Stromal cell of bone marrow (primary cell): ENCODE results near the gene EML1.

Source experiments
- DNase-seq: peaks from one replicate; pipeline ENCODE4 v3.0.0-alpha.2; 2012; ENCODE audit warnings: low read depth

The EML1 gene

DNA sequence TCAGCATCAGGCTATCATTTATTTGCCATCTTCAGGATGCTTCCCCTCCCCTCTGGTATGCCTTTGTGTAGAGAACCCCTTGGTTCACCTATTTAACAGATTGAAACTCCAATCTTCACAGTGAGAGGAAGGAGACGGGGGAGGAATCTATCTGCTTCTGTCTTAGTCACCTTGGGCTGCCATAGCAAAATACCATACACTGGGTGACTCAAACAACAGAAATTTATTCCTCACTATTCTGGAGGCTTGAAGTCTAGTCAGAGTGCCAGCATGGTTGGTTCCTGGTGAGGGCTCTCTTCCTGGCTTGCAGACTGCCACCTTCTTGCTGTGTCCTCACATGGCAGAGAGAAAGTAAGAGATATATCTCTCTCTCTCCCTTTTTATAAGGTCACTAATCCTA is 13.5 kb upstream of the EML1 start:
- no peak for DNase-seq

DNA sequence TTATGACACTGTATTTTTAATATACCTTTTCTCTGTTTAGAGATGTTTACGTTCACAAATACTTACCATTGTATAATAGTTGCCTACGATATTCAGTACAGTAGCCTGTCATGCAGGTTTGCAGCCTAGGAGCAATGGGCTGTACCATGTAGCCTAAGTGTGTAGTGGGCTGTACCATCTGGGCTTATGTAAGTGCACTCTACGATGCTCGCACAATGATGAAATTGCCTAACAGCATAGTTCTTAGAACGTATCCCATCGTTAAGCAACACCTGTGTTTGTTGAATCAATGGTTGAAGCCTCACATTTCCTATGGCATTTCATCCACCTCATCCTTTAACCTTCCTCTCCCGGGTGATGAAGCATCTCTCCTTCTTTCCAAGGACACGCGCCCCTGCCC is 12.5 kb upstream of the EML1 start:
- DNase-seq: no peak

DNA sequence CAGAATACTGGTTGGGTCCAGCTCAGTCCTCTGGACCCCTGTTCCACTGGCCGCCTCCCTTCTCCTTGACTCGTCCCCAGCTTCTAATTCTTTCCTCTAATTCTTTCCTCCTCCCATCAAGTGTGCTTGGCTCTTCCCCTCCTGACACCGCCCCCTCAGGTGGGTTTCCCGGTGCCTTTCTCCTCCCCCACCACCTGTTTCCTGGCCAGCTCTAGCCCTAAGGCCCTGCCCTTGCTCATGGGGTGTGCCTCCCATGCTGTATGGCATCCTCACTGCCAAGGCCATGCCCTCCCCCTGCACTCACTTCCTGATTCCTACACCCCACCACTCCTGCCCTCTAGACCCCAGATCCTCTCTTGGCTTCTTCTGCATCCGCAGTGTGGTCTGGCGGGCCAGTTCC is 12.1 kb upstream of the EML1 start:
- DNase-seq: no peak

DNA sequence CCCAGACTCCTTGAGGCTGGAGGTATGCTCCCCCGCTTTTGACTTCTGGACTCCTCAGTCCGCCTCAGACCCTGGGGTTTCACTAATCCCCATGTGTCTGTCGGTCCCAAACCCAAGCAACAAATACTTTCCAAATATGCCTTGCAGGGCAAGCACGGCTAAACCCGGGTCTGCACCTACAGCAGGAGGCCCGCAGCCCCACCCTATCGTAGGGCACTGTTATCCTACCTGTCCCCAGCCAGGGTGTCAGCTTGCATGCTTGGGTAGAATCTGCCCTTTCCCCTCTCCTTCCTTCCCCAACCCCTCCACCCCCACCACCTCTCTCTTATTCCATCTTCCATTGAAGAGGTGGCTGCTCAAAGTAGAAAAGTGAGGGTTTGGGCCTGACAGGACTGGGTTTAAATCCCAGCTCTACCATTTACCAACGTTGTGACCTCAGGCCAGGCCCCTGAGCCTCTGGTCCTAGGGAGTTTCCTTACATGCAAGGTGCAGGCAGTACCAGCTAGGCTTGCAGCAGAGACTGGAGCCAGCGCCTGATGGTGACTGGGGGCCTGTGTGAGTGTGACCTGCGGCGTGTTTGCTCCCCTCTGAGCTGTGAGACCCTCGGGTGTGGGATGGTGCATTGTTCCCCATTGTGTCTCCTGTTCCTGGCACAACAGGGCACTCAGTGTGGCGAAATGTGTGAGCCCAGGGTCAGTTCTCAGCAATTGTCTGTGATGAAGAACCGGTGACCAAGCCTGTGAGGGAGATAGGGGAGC is 11.2 kb upstream of the EML1 start:
- no peak for DNase-seq

DNA sequence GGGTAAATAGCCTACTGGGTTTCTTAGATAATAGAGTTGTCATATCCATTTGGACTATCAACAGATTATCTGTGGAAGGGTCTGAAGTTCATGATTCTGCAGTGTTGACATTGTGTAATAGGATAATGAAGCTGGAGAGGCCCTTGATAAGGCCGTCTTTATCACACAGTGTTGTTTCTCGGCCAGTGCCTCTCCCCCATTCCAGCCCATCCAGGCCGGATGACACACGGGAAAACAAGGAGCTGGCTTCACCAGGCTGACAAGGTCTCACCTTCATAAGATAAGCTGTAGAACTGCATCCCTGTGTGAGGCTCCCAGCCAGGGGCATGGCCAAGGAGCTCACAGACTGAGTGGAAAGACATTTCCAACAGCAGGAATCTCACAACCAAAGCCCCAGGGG is 8.7 kb upstream of the EML1 start:
- no peak for DNase-seq

DNA sequence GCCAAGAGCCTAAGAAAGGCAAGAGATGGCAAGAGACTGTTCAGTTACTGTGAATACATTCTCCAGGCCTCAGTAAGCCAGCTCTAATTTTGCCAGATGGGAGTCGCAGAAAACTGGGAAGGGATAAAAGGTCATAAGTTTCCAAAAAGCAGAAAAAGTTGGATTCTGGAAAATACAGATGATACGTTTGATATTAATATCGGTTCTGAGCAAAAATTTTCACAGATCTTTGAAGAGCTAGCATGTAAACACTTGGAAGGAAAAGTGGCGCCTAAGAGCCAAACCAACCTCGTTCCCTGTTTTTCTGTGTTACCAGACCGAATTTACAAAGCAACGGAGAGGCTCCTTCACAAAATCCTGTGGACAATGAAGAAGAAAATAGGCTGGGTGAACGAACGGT is 7.8 kb upstream of the EML1 start:
- DNase-seq: no peak

DNA sequence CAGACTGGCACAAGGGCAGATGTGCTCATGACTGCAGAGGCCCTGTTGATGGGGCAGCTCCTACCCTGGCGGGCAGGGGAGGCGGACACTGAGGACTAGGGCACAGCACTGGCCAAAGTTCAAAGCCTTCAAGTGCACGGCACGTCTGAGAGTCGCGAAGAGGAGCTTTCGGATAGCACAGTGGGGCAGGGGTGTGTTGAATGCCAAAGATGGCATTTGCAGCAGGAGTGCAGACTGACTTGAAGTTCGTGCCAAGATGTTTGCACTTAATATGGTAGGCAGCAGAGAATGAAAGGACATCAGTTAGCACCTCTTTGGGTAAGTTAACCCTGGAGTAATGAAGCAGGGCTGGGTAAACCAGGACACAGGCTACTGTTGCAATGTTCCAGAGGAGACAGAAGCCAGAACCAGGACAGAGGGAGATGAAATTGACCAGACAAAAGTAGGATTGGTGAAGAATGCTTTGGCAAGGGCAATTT is 6.7 kb upstream of the EML1 start:
- no peak for DNase-seq

DNA sequence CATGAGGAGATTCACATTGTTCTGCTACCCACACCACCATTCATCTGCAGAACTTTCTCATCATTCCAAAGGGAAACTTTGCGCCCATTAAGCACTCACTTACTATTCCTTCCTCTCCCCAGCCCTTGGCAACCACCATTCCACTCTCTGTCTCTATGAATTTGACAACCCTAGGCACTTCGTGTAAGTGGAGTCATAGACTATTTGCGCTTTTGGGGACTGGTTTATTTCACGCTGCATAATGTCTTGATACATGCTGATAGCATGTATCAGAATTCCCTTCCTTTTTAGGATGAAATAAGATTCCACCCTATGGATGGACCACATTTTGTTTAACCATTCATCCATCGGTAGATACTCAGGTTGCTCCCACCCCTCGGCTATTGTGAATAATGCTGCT is 4.5 kb upstream of the EML1 start:
- no peak for DNase-seq

DNA sequence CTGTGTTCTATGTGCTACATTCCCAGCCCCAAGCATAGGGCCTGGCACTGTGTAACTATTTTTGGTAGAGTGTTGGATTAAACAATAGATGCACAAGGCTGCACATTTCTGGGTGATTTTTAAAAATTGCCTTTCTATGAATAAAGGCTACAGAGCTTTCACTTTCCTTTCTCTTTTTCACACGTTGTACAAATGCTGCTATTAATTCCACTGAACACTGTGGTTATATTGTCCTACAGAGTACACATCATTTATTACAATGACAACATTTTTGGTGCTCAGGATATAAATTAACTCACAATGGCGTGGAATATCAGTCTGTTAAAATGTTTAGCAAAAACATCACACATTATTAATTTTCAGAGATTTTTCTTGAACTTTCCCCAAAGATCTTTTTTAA is 3.6 kb upstream of the EML1 start:
- no peak for DNase-seq

DNA sequence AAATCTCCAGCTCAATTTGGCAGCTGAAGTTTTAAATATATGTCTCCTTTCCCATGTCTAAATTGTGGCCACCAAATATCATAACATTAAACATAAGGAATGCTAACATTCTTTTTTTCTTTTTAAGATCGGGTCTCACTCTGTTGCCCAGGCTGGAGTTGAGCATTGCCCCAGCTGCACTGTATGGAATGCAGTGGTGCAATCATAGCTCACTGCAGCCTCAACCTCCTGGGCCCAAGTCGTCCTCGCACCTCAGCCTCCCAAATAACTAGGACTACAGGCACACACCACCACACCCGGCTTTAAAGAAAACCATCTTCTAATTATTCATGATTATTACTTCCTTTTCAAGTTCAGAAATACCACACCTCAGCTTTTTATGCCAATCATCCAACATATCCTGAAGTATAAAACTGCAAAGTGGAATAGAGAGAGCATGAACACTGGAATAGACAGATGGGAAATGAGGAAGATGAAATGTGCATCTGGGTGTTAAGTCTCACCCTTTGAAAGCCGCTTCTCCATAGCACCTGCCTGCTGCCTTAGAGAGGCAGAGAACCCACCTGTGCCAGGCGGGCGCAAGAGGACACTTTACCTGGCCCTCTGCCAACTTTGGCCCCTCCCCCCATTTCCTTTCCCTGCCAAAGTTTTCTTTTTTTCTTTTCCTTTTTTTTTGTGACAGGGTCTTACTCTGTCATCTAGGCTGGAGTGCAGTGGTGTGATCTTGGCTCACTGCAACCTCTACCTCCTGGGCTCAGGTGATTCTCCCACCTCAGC is 2.8 kb upstream of the EML1 start:
- DNase-seq: no peak

DNA sequence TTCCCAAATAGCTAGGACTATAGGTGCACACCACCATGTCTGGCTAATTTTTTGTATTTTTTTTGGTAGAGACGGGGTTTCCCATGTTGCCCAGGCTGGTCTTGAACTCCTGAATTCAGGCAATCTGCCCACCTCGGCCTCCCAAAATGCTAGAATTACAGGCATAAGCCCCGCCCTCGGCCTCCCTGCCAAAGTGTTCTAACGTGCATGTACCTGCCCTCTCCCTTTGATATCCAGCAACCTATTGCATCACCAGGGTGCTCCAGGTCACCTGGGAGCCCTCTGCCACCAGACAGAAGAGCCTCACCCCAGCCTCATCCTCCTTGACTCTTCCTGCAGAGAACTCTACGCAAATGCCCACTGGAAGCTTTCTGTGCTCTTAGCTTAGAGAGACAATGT is 2.2 kb upstream of the EML1 start:
- DNase-seq: no peak

DNA sequence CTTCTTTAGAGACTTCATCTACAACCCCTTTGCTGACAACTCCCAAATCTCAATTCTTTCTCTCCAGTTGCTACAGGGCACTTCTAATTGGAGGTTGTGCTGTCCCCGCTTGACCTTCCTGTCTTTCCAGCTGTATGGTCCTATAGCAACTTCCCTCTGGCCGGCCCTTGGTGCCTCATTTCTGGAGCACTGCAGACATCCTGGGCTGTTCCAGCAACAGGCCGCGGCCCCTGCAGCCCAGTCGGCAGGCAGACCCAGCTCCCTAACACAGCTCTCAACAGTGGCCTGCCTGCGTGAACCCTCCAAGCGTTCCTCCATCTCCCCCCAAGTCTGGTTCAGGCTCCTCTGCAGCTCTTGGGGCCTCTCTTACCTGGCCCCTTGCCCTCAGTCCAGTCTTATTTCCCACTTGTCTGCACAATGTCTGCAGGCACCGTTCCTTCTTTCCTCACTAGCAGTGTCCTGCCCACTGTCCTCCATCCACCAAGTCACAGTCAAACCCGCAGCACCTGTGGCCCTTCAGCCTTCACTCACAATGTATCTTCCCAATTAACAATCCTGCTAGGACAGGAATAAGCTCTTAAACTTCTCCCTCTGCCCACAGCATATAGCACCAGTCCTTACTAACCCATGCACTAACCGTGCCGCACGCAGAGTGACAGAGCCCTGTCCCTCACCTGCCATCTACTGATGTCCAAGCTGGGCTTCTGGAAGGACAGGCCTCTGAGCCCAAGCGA is 1.6 kb upstream of the EML1 start:
- DNase-seq: no peak

DNA sequence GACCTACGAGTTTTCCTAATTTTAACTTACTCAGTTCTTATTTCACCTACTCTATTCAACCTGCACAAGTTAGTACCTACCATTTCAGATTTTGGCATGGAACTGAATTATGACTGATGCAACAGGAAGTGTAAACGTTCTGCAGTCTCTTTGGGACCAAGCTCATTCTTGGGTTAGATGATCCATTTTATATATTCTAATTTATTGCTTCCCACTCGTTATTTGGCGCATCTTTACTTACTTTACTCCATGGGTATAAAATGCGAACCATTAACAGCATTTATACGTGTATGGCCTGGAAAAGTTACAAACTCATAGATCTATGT is 1.0 kb upstream of the EML1 start:
- no peak for DNase-seq

DNA sequence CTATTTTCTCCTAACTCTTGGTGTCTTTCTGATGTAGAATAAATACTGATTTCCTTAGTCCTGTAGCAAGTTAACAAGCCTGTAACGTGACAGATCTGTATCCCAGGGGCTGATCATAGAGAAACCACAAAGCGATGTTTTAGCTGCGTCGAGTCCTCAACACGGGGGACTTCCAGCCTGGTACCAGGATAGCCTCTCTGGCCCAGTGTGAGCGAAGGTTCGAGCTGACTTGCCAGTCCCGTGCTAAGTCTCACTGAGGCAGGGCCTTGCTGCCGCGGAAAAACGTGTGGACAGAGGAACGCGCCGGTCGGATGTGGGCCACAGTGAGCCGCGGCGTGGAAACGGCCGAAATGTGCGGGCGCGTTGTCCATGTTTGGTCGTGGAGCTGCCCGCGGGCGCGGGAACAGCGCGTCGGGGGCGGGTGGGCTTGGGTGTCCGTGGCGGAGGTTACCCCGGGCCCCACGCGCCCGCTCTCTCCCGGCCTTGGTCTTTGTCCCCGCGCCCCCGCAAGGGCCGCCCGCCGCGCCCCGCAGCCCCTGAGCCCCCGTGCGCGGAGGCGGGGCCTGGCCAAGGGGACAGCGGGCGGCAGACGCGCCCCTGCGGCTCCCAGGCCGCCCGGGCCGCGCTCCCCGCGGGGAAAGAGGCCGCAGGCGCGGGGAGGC is 531 bp upstream of the EML1 start:
- no peak for DNase-seq

DNA sequence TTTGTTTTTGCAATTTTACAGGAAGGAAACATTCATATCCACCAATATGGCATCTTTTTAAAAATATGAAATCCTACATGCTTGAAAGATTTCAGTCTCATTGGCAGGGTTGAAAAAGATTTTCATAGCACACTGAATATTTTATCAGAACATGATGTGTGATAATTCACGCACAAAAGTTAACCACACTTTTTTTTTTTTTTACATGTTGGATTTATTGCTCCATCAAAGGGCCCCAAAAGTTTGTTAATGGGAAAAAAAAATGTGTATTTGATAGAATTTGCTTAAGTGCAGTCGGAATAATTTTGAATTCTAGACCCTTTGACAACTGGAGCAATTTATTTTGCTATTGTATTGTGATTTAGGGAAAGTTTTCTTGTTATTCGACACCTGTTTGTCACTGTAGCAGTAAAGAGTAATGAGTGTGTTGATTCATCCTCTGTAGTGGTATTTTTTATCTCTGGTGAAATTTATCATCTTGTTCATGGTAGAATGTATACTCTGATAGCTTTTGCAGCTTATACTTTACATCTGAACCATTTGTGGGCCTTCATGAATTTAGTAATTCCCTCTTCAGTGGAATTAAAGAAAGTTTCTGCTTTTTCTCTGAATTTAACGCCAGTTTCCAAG is 1.1 kb downstream of the EML1 start:
- DNase-seq: no peak

DNA sequence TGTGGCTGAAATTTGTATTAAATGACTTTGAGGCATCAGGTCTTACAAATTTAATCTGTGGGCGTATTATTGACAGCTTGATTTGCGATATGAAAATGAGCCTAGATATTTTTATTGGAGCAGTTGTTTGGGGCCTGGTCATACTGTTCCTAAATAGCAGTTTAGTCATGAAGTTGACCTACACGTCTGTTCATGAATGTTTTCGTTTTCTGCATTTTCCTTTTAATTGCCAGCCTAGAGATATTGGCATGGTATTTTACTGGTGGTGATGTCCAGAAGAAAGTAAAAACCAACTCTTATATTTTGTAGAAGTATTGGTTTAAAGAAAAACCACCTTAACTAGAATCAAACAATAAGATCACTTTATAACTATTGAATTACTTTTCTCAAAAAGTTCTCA is 1.8 kb downstream of the EML1 start:
- DNase-seq: no peak

DNA sequence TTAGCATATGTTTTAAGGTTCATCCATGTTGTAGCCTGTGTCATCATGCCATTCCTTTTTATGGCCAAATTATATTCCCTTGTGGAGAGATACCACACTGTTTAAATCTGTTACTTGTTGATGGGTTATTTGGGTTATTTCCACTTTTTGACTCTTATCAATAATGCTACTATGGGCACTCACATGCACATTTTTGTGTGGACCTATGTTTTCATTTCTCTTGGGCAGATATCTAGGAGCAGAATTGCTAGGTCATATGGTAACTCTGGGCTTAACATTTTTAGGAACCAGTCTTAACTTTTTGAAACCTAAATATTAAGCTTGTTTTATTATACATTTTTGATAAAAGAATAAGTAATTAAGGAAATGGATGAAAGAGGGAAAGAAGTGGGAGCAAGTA is 4.0 kb downstream of the EML1 start:
- no peak for DNase-seq

DNA sequence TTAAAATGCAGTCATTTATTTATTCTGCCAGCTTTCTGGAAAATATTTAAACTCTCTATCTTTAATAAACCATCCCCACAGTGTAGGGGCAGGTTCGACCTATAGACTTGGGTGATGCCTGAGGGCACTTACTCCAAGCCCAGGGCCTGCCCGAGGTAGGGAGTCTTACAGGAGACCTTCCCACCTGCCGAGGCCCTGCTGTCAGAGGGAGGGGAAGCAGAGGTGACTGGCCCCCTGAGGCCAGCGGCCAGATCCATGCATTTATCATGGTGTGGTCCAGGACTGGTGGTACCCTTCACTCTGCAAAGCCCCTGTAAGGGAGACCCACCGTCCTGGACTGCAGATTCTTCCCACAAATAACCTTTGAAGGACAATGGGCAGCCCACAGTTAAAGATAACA is 7.6 kb downstream of the EML1 start:
- DNase-seq: no peak

DNA sequence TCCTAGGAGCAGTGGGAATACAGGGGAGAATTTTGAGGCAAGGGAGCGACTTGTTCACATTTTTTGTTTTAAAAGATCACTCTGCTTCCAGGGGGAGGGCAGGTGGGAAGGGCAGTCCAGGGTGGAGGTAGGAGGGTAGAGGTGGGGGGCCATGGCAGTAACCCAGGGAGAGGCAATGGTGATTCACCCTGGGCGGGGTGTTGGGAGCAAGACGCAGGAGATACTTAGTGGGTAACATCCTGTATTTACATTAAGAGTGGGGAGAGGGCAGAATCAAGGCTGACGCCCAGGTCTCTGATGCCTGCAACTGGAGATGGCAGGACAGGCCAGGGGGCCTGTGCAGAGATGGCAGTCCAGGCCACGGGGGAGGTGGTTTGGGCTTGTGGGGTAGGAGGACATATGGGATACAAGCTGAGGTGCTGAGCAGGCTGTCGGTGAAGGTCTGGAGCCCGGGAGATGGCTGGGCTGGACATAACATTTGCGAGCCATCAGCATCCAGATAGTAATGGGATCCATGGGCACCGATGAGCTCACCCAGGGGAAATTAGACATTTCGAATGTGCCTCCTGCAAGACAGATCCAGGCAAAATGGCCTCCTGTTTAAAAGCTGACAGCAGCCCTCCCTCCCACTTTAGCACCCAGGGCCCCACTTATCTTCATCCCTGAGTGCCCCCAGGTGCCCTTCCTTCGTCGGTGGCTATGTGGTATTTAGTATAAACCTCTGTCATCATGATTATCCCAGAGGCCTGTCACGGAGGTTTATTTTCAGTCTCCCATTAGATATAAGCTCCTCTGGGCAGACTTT is 9.3 kb downstream of the EML1 start:
- DNase-seq: no peak

DNA sequence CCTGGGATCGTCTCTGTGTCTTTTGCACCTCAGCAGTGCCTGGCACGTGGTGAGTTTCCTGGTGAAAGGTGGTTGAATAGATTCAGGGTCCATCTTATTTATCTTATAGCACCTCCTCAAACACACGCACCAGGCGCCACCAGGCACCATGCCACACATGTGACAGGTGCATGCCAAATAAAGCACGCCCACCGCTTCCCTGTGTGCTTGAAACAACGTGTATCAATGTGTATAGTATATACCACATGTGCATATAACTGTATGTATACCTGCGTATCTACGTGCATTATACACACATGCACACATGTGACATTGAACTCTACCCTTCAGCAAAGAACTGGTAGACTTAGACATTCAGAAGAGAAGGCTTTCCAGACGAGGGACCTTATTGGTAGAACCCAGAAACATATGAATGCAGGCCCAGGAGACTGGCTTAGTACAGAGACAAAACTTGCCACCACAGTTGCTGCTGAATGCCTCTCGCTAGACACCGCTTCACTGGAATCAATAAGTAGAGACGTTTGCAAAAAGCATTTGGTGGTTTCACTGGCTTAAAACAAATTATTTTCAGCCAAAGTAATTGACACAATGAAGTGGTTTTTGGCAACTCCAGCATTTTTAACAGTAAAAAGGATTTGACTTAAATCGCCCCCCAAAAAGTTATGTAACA is 10.0 kb downstream of the EML1 start:
- DNase-seq: no peak

DNA sequence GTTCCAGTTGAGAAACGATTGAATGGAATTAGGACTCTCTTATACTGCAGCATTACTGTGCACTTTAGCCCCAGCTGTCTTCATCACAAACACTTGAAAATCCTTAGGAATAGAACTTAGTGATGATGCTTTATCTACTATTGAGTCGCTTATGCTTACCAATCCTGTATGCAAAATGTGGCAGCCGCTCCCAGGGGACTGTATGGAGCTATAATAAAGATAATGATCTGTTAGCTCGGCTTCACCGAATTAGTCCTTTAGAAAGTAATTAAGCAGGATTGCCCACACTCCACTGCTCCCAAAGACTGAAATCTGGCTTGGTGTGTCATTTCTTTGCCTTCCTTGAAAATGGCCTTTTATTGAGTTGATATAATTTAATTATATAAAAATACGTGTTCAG is 10.6 kb downstream of the EML1 start:
- no peak for DNase-seq
